NAMALWA (cell line): ENCODE data around the gene TMEM200B.
"Not testable (repeated sequence)": the region's sequence is repeated elsewhere in the genome, so short reads cannot be mapped to it uniquely, and the experiment has no call there.

ENCODE experiments used
- DNase-seq: peaks from one replicate; pipeline ENCODE4 v3.0.0-alpha.2; 2015; ENCODE audit warnings: low spot score

TMEM200B gene

DNA sequence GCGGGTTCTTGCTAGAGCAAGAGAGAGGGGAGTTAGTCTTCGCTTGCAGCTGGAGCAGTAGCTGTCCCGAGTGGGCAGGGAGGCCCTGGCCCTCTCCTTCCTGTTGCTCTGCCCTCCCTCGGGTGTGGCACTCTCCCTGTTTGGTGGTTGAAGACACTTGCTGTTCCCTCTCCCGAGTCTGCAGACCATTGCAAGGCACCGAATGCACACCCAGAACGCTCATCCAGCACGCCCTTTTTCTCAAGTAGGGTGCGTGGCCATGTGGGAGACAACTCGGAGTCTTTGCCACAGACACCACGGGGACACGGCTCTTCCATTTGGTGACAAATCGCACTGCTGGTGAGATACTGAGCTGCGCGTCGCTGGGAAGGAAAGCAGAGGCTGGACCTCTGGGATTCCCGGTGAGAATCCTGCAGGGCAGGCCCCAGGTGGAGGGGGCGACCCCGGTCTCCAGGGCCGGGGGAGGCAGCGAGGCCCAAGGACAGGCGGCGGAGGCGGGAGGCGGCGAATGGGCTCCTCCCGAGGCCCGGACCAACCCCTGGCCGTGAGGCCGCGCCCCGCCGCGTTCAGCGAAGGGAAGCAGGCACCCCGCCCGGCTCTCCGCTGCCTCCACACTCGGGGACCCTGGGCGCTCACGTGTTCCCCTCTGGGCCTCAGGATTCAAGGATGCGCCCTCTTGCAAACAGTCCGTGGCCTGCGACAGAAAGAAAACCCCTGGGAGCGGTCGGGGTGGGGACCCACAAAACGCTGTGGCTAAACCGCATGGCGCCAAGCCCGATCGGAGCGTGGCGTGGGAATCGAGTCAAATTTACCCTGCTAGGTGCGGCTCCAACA, 10.4 kb upstream of the TMEM200B start:
- no peak for DNase-seq

DNA sequence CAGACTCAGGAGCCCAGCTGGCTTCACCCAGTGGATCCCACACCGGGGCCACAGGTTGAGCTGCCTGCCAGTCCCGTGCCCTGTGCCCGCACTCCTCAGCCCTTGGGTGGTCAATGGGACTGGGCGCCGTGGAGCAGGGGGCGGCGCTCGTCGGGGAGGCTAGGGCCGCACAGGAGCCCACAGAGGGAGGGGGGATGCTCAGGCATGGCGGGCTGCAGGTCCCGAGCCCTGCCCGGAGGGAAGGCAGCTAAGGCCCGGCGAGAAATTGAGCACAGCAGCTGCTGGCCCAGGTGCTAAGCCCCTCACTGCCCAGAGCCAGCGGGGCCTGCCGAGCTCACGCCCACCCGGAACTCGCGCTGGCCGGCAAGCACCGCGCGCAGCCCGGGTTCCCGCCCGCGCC, 7.4 kb upstream of the TMEM200B start:
- not testable (repeated sequence) for DNase-seq

DNA sequence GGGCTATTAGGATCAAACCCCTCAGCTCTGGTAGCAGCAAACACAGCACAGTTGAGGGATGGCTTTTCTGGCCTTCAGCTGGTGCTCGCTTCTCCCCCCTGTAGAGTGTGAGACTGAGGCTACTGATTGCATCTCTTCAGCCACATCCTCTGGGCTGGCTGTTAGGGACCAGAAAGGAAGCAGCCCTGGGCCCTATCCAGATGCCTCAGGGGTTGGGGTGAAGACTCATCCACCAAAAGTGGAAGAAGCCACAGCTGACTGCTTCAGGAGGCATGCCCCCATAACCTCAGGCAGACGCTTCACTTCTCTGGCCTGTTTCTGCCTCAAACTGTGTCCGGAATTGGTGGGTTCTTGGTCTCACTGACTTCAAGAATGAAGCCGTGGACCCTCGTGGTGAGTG, 6.2 kb upstream of the TMEM200B start:
- no peak for DNase-seq

DNA sequence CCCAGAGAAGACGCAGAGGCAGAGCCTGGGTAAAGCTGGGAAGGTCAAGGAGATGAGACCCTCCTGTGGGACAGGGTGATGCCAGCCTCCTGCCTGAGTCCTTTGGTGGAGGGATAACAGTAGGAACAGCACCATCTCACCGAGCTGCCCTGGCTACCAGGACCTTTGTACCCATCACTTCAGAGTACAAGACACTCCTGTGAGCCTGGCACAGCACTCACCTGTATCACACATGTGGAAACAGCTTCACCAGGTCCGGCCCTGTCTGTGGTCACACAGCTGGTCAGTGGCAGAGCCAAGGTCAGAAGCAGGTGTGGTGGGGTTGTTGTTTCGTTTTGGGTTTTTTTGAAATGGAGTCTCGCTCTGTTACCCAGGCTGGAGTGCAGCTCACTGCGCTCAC, 5.0 kb upstream of the TMEM200B start:
- DNase-seq = no peak

DNA sequence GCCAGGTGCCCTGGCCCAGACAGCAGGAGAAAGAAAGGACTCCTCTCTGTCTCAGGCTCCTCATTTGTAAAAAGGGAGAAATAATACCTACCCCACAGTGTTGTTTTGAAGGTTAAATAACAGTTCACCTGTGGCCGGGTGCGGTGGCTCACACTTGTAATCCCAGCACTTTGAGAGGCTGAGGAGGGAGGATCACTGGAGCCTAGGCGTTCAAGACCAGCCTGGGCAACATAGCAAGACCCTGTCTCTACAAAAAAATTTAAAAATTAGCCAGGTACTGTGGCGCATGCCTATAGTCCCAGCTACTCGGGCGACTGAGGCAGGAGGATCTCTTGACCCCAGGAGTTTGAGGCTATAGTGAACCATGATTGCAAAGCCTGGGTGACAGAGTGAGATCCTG, 2.5 kb upstream of the TMEM200B start:
- no peak for DNase-seq

DNA sequence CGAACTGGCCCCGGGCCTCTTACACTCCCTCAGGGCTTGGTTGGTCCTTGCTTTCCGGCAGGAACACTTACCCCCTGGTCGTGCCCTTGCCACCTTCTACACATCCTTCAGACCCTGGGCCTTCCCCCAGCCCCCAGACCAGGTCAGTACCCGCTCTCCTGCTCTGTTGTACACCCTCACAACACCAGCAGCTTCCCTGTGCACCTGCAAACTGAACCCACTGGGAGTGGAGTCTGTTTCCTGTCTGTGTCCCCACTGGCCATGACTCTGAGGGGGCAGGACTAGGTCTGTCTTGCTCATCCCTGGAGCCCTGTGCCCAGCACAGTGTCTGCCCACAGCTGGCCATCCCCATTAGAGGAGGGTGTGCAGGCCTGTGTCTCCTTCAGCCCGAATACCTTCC, 2.1 kb upstream of the TMEM200B start:
- no peak for DNase-seq

DNA sequence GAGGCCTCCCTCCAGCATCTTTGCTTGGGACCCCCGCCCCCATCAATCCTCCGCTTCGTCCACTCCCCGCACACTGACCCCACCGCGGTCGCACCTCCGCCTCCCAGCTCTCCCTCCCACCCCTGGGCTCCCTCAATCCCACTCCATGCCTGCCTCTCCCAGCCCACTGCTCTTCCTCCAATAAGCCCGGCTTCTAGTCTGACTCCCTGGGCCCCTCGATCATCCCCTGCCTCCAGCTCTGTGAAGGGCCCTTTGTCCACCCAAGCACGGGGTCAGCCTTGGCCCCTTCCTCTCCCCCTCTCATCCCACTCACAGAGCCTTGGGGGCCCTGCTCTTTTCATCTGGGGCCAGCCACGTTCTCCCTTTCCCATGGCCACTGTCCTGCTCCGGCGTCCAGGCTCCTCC, 1.5 kb upstream of the TMEM200B start:
- DNase-seq = no peak

DNA sequence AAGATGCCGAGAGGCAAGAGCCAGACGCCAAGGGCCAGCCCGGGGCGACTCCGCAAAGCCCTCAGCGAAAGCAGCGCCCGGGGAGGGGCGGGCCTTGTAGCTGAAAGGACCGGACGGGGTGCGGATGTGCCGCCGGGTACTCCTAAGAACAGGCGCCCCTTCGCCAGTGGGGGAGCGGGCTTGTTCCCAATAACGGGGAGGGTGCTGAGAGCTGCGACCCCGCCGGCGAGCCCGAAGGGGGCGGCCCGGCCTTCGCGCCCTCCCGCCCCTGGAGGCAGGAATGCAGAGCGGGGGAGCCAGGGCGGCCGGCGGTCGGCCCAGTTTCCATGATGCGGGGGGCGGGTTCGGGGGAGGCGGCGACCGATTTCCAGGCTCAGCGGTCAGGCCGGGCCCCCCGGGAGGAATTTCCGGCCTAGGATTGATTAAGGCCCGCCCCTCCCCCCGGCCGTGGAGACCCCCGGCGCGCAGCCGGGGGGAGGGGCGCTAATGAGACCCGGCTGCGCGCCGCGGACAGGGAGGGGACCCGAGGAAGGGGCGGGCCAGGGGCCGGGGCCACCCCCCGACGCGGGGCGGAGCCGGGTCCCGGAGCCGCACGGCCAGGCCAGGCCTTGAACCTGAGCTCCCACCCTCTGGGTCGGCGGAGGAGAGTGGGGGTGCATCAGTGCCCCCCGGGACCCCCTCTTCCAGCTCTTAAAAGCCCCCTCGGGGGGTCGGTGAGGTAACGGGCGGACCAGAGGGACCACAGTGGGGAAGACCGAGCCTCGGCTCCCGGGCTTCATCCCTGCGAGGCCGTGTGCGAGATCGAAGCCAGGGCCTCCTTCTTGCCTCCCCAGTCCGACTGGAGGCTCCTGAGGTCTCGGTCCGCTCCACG, 898 bp upstream of the TMEM200B start:
- no peak for DNase-seq

DNA sequence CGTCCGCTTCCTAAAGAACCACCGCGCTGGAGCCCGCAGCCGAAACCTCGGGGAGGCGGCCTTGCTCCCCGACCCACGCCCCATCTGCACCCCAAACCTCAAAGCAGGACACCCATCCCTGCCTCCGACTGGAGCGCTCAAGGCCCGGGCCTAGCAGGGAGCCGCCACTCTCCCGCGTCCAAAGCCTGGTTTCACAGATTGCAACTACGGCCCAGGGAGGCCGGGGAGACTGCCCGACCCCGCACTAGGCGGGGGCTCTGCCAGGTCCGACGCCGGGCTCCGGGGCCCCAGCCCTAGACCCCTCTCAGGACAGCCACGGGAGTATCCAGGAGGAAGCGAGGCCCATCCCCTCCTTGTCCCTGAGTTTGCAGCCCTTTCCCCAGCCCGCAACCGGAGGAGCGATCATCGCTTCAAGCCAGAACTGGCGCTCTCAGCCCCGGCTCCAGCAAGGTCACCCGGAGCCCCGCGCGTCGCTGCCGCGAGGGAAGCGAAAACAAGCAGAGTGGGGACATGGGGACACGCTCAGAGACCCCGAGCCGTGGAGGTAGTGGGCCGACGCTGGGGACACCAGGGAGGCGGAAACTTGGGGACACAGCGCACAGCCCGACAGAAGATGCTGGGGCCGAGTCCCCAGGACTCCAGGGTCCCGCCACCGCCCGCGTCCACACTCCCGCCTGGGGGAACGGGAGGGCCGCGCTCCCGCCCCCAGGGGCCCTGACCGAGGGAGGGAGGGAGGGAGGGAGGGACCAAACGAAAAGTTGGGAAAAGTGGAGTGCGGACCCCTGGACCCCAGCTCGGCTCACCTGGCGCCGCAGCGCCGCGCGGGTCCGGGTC, 433 bp downstream of the TMEM200B start:
- DNase-seq = no peak

DNA sequence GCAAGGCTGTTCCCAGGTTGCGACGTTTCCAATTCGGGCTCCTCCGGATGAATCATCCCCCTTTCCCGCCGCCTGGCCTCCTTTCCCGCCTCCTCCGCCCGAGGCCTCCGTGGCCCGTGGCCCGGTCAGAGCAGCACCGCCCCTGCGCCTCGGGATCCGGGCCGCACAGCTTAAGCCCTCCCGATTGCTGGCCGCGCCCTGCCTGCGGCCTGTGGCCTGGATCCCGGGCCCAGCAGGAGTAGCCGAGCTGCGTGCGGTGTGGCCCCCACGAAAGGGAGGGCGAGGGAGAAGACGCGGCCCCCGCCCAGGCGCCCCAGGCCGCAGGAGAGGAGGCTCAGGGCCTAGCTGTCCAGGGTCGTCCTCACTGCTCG, 1.0 kb downstream of the TMEM200B start:
- DNase-seq = no peak

DNA sequence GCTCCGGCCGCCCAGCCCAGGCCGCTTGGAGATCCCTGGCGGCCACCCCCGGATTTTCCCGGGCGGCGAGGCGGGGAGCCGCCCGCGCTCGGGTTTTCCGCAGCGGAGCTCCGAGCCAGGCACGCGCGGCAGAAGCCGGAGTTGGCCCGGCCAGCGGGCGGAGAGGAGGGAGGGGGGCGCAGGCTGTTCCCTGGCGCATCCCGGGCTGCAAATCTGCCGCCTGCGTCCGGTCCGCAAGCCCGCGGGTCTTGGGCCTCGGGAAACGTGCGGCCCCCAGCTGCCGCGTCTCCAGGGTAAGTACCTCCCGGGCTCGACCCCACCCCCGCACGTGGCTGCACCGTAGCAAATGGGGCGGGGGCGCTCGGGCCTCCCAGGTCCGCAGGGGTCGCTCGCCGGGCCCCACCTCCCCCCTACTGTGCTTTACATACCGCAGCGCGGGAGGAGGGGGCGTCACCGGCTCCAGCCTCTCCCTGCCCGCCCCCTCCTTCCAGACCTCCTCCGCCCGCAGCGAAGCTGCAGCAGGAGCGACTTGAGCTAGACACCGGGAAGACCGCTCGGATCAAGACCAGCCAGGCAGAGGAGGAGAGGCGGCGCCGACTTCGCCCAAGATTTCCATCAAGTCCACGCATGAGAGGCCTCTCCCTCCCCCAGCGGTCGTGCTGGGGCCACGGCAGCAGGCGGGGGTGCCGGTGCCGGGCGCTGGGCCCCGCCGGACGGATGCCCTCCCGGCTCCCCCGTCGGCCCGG, 1.6 kb downstream of the TMEM200B start:
- no peak for DNase-seq

DNA sequence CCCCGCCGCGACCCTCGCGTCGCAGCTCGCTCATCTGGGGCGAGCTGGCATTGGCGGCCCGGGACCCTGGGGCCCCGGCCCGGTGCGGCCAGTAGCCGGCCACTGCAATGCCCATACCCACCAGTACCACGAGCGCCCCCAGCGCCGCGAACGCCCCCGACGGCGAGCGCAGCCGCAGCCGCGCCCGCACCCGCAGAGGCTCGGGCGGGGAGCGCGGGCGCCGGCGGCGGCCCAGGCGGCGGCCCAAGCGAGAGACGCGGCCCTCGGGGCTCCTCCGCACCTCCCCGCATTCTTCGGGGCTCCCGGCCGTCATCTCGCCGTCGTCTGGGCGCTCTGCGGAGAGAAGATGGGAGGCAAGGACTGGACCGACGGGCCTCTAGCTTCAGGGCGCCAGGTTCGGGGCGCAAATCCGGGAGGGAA, 2.2 kb downstream of the TMEM200B start:
- DNase-seq = no peak

DNA sequence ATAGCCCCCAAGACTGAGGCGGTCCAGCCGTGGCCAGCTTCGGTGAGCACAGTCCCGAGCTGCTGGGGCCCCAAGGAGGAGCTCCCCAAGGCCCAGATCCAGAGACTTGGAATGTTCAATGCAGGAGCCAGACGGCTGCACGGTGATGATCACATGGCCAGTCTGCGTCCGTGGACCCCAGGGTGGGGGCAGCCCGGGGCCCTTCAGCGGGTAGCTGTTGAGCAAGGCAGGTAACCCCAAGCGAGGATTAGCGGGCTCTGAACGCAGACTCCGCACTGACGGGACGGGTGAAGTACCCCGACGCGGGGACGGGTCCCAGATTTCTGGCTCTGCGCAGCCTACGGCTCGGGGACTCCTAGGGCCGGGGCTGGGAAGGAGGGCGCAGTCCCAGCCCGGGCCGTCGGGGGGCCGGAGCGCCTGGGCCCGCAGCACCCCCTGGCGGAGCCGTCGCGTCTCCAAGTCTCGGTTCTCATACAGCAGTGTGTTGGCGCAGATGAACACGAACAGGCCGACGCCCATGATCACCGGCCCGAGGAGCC, 2.7 kb downstream of the TMEM200B start:
- peak; percentile 65 for DNase-seq

DNA sequence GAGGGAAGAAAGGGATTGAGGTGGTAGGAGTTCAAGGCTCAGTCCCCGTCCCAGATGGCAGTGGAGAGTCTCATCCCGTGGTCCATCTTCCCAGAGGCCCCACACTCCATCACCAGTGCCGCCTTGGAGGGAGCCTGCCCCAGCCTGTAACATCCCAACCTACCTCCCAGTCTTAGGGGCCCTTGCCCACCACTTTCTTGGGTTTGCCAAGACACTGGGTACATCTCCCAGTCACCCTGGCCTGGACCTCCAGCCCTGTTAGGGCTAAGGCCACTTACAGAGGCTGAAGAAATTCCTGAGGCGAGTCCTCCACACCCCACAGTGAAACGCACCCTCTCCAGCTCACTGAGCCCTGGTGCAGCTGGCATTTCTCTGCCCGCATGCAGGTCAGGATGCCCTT, 3.3 kb downstream of the TMEM200B start:
- no peak for DNase-seq

DNA sequence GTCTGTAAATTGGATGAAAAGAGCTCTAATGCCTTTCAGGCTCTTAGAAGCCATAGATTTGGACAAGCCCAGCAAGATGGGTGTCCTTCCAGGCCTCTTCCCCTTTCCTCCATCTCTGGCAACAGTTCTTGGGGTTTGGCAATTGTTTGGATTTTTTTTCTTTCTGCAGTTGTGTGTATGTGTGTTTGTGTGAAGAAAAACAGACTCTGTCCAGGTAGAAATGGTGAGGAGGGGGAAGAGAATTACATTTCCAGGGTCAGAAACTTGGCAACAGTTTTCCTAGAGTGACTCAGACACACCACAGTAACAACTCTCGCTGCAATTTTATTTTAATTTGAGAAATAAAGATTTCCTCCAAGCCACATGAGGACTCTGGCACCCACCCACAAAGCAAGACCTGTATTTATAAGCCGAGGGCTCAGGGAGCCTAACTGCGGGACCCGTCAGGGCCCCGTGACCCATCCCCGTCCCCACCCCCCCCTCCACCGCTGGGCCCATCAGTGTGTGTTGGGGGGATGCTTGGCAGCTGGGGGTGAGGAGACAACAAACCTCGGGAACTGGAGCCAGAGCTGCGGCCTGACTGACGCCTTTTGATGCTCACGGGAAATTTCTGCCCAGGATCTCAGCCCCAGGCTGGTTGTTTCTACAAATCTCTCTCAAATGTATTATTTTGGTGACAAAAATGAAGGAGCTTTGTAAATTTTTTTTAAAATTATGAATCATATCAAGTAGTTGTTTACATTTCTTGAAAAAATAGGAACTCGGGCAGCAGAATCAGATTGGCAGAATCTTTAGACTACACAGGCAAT, 4.4 kb downstream of the TMEM200B start:
- DNase-seq = no peak

DNA sequence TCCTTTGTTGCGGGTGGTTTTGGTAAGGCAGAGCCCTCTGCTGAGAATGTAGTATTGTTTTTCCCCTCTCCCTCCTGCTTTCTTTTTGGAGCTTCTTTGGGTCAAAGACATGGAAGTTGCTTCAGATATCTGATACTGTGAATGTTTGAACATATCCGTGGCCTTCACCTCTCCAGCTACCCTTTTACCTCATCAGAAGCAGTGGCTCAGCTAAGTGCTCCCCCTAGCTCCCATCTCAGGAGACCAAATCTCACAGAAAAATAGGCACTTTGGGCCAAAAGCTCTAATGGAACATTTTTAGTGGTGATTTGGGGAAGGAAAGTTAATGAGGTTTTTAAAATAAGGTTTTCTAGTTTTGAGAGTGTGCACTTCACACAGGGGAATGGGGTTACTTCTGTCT, 6.3 kb downstream of the TMEM200B start:
- no peak for DNase-seq

DNA sequence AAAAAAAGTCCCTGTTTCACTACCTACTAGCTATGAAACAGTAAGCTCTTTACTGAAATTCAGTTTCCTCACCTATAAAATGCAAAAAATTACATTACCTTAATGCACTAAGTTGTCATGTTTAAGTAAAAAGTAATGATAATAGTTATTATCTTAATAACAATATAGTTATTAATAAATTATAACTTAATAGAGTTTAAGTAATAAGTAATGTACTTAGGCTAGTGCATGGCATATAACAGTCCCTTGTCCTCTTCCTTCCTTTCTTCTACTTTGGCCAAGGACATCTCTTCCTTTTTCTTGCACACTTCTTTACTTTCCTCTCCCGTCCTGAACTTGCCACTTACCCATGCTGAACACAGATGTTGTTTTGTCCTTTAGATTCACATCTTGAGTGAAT, 9.0 kb downstream of the TMEM200B start:
- no peak for DNase-seq

DNA sequence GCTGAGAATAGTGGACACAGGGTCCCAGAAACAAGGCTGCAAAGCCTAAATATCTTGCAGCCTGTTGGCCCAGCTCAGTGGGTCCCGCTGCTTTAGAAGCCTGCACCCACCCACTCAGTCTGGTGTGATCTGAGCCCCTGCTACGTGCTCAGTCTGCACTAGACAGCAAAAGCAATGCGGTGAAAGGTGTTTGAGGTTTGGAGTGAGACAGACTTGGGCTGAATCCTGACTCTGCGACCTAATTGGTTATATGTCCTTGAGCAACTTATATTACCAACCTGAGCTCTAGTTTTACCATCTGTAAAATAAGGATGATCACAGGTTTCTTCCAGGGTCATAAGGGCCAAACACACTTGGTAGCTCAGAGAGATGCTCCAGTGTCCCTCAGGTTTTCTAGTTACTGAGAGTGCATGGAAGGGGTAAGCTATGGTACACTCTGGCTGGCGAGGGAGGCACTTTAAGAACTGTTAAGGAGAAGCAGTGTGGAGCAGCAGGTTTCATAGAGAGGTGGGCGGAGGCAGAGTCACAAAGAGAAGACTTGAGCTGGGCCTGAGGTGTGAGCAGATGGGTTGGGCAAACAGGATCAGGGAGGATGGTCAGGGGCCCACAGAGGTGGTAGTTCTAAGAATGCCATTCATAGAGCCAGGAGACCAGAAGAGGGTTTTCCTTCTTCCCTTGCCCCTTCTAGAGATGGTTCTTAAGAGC, 10.1 kb downstream of the TMEM200B start:
- DNase-seq = no peak

DNA sequence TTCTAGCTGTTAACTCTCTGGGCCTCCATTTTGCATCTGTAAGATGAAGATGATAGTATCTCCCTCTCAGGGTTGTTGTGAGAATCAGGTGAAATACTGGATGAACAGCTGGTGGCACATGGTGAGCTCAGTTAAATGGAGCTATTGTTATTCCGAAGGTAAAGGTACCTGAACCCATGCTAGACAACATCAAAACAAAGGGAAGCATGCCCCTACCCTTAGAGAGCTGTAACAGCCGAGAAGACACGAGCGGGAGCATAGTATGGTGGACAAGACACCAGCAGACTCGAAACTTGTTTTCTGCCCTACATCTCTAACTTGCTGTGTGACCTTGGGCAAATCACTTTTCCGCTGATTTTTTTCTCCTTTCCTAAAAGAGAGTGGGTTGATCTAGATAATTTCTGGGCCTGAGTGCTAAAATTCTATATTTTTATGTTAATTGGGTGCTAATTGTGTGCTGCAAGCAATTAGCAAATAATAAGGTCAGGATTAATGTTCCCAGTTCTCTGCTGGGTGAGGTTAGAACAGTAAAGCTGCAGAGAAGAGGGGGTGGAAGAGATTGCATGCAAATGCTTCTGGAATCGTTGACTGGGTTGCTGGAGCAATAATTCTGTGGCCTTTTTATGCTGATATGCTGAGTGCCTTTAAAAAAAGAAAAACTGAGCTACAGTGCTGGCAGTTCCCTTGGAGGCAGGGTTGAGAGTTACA, 10.8 kb downstream of the TMEM200B start:
- no peak for DNase-seq
